MV-4-11 (cell line): ENCODE data around the gene MAPK10.
"Not testable (repeated sequence)": the region's sequence is repeated elsewhere in the genome, so short reads cannot be mapped to it uniquely, and the experiment has no call there.

ENCODE experiments used
- DNase-seq: peaks from one replicate; lab custom pipeline; 2025; lab: John Stamatoyannopoulos, UW

MAPK10 gene

GRCh38 chr4:86184216-86184900 is 175.5 kb downstream of the MAPK10 start:
- DNase-seq: no peak

GRCh38 chr4:86181585-86181984 is 178.3 kb downstream of the MAPK10 start:
- no peak for DNase-seq

- no peak for DNase-seq
Measured at GRCh38 chr4:86178211-86178610, 181.6 kb downstream of the MAPK10 start.

- DNase-seq: no peak
Measured at GRCh38 chr4:86174506-86174905, 185.3 kb downstream of the MAPK10 start.

GRCh38 chr4:86168335-86168734 is 191.5 kb downstream of the MAPK10 start:
- not testable (repeated sequence) for DNase-seq

- DNase-seq: no peak
Measured at GRCh38 chr4:86160426-86160825, 199.4 kb downstream of the MAPK10 start.

- no peak for DNase-seq
Measured at GRCh38 chr4:86159216-86159615, 200.6 kb downstream of the MAPK10 start.

- DNase-seq: no peak
Measured at GRCh38 chr4:86156531-86156930, 203.3 kb downstream of the MAPK10 start.

GRCh38 chr4:86155766-86156165 is 204.1 kb downstream of the MAPK10 start:
- DNase-seq: no peak

- DNase-seq: no peak
Measured at GRCh38 chr4:86152454-86152853, 207.4 kb downstream of the MAPK10 start.

GRCh38 chr4:86151196-86151595 is 208.7 kb downstream of the MAPK10 start:
- DNase-seq: no peak

GRCh38 chr4:86141161-86141560 is 218.7 kb downstream of the MAPK10 start:
- no peak for DNase-seq

GRCh38 chr4:86132468-86132867 is 227.4 kb downstream of the MAPK10 start:
- DNase-seq: no peak

GRCh38 chr4:86131456-86131855 is 228.4 kb downstream of the MAPK10 start:
- DNase-seq: no peak

GRCh38 chr4:86130160-86130933 is 229.5 kb downstream of the MAPK10 start:
- no peak for DNase-seq

- no peak for DNase-seq
Measured at GRCh38 chr4:86129546-86129945, 230.3 kb downstream of the MAPK10 start.

GRCh38 chr4:86122404-86122803 is 237.4 kb downstream of the MAPK10 start:
- DNase-seq: no peak

GRCh38 chr4:86118711-86119110 is 241.1 kb downstream of the MAPK10 start:
- DNase-seq: no peak

- no peak for DNase-seq
Measured at GRCh38 chr4:86117705-86118302, 242.0 kb downstream of the MAPK10 start.

- DNase-seq: no peak
Measured at GRCh38 chr4:86114563-86114962, 245.3 kb downstream of the MAPK10 start.

- DNase-seq: no peak
Measured at GRCh38 chr4:86108834-86109233, 251.0 kb downstream of the MAPK10 start.

- DNase-seq: no peak
Measured at GRCh38 chr4:86108137-86108536, 251.7 kb downstream of the MAPK10 start.

- DNase-seq: no peak
Measured at GRCh38 chr4:86107112-86107511, 252.7 kb downstream of the MAPK10 start.
